Activated B cell treated with CpG ODN at 0.5 μM for 24 hours (primary cell): ENCODE results near the gene LIN7A. TPM values are rescaled to one million over a fixed set of nuclear protein-coding genes. Genes with fewer than 3 reads are reported as not detected.

Experiments used
- ATAC-seq: fragments of 200-7000 bp; cut with Tn5 transposase; one replicate; pipeline ENCODE4 v1.10.0; 2021; ENCODE audit warnings: low read depth, mild to moderate bottlenecking, moderate library complexity
- CTCF ChIA-PET: fragments of 350-600 bp; sonication (Branson Sonifier 250); formaldehyde crosslinking; loops from one replicate; lab custom pipeline; 2021; ENCODE audit warnings: antibody characterized with exemption; lab: Charles Lee
- POLR2A ChIA-PET: fragments of 350-600 bp; sonication (Branson Sonifier 250); formaldehyde crosslinking; loops from one replicate; lab custom pipeline; 2021; ENCODE audit warnings: antibody characterized with exemption; lab: Charles Lee
- DNase-seq: peaks from one replicate; pipeline ENCODE4 v3.0.0; 2022
- H3K27ac Mint-ChIP-seq: one replicate; pipeline ENCODE4 v1.8.0; 2020; ENCODE audit warnings: mixed read lengths
- H3K27me3 Mint-ChIP-seq: one replicate; pipeline ENCODE4 v1.8.0; 2021; ENCODE audit warnings: mixed read lengths
- H3K36me3 Mint-ChIP-seq: one replicate; pipeline ENCODE4 v1.8.0; 2021; ENCODE audit warnings: low read depth, mixed read lengths
- H3K4me1 Mint-ChIP-seq: one replicate; pipeline ENCODE4 v1.8.0; 2021; ENCODE audit warnings: mixed read lengths
- H3K4me3 Mint-ChIP-seq: one replicate; pipeline ENCODE4 v1.8.0; 2020; ENCODE audit warnings: mild to moderate bottlenecking, mixed read lengths
- H3K9me3 Mint-ChIP-seq: one replicate; pipeline ENCODE4 v1.8.0; 2020; ENCODE audit warnings: mixed read lengths
- CTCF ChIP-seq: fragments of 200-600 bp; IDR thresholded peaks from one replicate; pipeline ENCODE4 v1.8.0; 2022; ENCODE audit warnings: antibody characterized with exemption, mild to moderate bottlenecking
- intact Hi-C: fragments of 100-400 bp; cut with micrococcal nuclease; formaldehyde crosslinking; loops from one replicate; pipeline ENCODE4 v1.15.1; 2024
- total RNA-seq: library from RNA; stranded (reverse); gene quantifications from 2 replicates; pipeline ENCODE4 v1.2.3, GENCODE V29; 2022

LIN7A gene
- total RNA-seq, 1 donor from 2014 or later = not detected

DNA sequence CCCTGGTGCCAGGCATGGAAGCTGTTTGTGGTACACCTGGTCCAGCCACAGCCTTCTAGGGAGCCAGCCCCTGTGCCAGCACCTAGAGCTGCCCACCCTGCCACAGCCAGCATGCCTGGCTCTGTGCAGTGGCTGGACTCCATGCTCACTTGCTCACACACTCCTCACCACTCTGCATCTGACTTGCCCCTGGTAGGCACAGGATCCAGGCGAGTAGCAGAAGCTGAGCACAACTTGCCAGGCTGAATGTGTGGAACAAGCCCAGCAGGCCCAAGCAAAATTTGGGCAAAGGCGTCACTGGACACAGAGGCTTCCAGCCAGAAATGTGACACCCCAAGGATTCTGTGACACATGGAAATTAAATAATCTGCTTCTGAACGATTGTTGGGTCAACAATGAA is 114.3 kb downstream of the LIN7A start:
- DNase-seq = no peak
- H3K4me1 Mint-ChIP-seq = no peaks in the 10 kb centered on the region
- H3K36me3 Mint-ChIP-seq = no peaks in the 10 kb centered on the region
- no peak for ATAC-seq
- no peak for TF ChIP-seq CTCF
- no peaks in the 10 kb centered on the region for H3K9me3 Mint-ChIP-seq
- ChIA-PET CTCF (no interaction called here), POLR2A (no interaction called here)
- no peaks in the 10 kb centered on the region for H3K27me3 Mint-ChIP-seq
- no peak overlapping the region for H3K4me3 Mint-ChIP-seq
- intact Hi-C loops = no loop called here
- H3K27ac Mint-ChIP-seq = no peak overlapping the region

DNA sequence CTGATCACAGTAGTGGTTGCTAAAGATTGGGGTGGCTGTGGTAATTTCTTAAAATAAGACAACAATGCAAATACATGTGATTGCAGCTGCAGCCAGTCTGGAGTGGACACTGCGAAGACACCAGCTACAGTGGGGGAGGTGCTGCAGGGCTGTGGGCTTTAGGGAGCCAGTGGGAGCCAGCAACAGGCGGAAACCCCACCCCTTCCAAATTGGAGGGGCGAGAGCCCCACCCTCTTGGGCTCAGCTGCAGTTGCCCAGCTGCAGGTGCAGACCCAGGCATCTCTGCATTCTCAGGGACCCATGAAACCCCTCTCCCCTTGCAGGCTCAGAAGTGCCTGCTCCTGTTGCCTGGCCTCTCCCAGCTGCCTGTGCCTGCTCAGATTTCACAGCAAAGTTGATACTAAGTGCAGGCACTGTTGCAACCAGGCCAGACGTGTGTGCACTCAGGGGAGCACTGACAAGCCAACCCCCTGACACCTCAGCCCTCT is 116.2 kb downstream of the LIN7A start:
- peaks cover 3% of the 10 kb centered on the region for H3K9me3 Mint-ChIP-seq
- ATAC-seq (no peak), DNase-seq (no peak)
- ChIA-PET POLR2A (no interaction called here), CTCF (no interaction called here)
- no peak overlapping the region for H3K4me3 Mint-ChIP-seq
- no peaks in the 10 kb centered on the region for H3K27me3 Mint-ChIP-seq
- no peak overlapping the region for H3K27ac Mint-ChIP-seq
- intact Hi-C loops = no loop called here
- H3K36me3 Mint-ChIP-seq = no peaks in the 10 kb centered on the region
- no peaks in the 10 kb centered on the region for H3K4me1 Mint-ChIP-seq
- no peak for TF ChIP-seq CTCF

DNA sequence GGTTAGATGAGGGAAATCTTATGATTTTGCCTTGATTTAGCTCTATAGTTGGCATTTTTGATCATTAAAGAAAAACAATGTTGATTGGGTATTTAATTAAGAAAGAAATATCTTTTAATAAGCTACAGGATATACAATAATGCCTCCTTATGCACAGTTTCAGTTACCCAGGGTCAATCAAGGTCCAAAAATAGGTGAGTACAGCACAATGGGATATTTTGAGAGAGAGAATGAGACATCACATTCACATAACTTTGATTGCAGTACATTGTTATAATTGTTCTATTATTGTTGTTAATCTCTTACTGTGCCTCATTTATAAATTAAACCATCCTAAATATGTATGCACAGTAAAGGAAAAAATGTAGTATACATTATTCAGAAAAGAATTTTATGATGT is 118.9 kb downstream of the LIN7A start:
- Mint-ChIP-seq H3K36me3 (no peaks in the 10 kb centered on the region), H3K4me3 (no peak overlapping the region), H3K4me1 (no peaks in the 10 kb centered on the region), H3K27ac (no peak overlapping the region), H3K9me3 (peaks cover 3% of the 10 kb centered on the region), H3K27me3 (no peaks in the 10 kb centered on the region)
- intact Hi-C loops = no loop called here
- ChIA-PET CTCF (no interaction called here), POLR2A (no interaction called here)
- ATAC-seq (no peak), DNase-seq (no peak)
- no peak for TF ChIP-seq CTCF

DNA sequence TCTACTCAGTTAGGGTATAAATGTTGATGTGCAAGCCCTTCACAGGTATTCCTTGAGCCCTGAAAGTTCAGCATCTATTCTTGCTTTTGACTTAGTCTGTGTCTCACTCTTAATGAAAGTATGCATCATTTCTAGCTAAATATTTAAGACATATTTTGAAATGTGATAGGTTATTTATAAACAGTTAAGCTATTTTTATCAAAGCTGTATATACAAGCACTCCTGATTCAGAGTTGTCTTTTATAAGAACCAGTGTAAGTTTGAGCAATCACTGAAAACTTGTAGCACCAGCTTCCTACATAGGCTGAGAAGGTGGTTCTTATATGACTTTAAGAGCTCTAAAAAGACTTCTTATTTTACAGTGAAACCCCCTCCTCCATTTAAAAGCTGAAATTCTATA is 122.4 kb downstream of the LIN7A start:
- Mint-ChIP-seq H3K36me3 (no peaks in the 10 kb centered on the region), H3K27me3 (no peaks in the 10 kb centered on the region), H3K9me3 (peaks cover 3% of the 10 kb centered on the region), H3K27ac (no peak overlapping the region), H3K4me3 (no peak overlapping the region), H3K4me1 (no peaks in the 10 kb centered on the region)
- ChIA-PET CTCF (no interaction called here), POLR2A (no interaction called here)
- ATAC-seq (no peak), DNase-seq (no peak)
- TF ChIP-seq CTCF = no peak
- intact Hi-C loops = no loop called here

- H3K36me3 Mint-ChIP-seq = no peaks in the 10 kb centered on the region
- CTCF ChIA-PET = no interaction called here
- no peak overlapping the region for H3K27ac Mint-ChIP-seq
- DNase-seq (no peak), ATAC-seq (no peak)
- no peak overlapping the region for H3K4me3 Mint-ChIP-seq
- TF ChIP-seq CTCF = no peak
- no peaks in the 10 kb centered on the region for H3K4me1 Mint-ChIP-seq
- intact Hi-C loops = no loop called here
- POLR2A ChIA-PET = no interaction called here
- H3K9me3 Mint-ChIP-seq = peaks cover 3% of the 10 kb centered on the region
- no peaks in the 10 kb centered on the region for H3K27me3 Mint-ChIP-seq
These were observed 123.3 kb downstream of the LIN7A start for GRCh38 chr12:80814453-80814852.
